Hippocampal formation (tissue), 2 donors: ENCODE measurements around the gene NSL1.

Source experiments
- DNase-seq, 2 donors: peaks; one replicate each; lab custom pipeline; 2025; lab: John Stamatoyannopoulos, UW

Gene NSL1

GRCh38 chr1:212703991-212704564, 87.5 kb downstream of the NSL1 start:
- no peak for DNase-seq

GRCh38 chr1:212702672-212703071, 88.9 kb downstream of the NSL1 start:
- no peak for DNase-seq

GRCh38 chr1:212701910-212702309, 89.7 kb downstream of the NSL1 start:
- DNase-seq = no peak

GRCh38 chr1:212700892-212701819, 90.4 kb downstream of the NSL1 start:
- DNase-seq = peak; percentile 27 to 51

GRCh38 chr1:212700223-212700891, 91.2 kb downstream of the NSL1 start:
- DNase-seq = no peak

GRCh38 chr1:212699625-212700222, 91.9 kb downstream of the NSL1 start, which contains the start of gene BATF3:
TSS of gene BATF3 (minus strand) at chr1:212699840. CDS start at chr1:212699762, 78 bp downstream.
- no peak for DNase-seq

GRCh38 chr1:212699104-212699624, 92.4 kb downstream of the NSL1 start:
- no peak for DNase-seq

GRCh38 chr1:212698467-212699103, 93.0 kb downstream of the NSL1 start:
- no peak for DNase-seq

GRCh38 chr1:212696721-212697331, 94.8 kb downstream of the NSL1 start:
- DNase-seq = no peak

- no peak for DNase-seq
These were observed 98.6 kb downstream of the NSL1 start for GRCh38 chr1:212692774-212693644.

GRCh38 chr1:212691561-212692071, 100.0 kb downstream of the NSL1 start:
- DNase-seq = no peak

- no peak for DNase-seq
These were observed 100.7 kb downstream of the NSL1 start for GRCh38 chr1:212690816-212691403.

GRCh38 chr1:212689758-212690529, 101.6 kb downstream of the NSL1 start:
- DNase-seq = no peak

GRCh38 chr1:212689196-212689725, 102.3 kb downstream of the NSL1 start:
- no peak for DNase-seq

- no peak for DNase-seq
These were observed 103.1 kb downstream of the NSL1 start for GRCh38 chr1:212688341-212689047.

- no peak for DNase-seq
These were observed 103.8 kb downstream of the NSL1 start for GRCh38 chr1:212687811-212688210.

- no peak for DNase-seq
These were observed 105.0 kb downstream of the NSL1 start for GRCh38 chr1:212686591-212686990.

- DNase-seq = no peak
These were observed 105.5 kb downstream of the NSL1 start for GRCh38 chr1:212686069-212686468.
